ENCODE data around the gene CCDC148.
"Not testable (repeated sequence)": the region's sequence is repeated elsewhere in the genome, so short reads cannot be mapped to it uniquely, and the experiment has no call there.

Gene CCDC148

DNA sequence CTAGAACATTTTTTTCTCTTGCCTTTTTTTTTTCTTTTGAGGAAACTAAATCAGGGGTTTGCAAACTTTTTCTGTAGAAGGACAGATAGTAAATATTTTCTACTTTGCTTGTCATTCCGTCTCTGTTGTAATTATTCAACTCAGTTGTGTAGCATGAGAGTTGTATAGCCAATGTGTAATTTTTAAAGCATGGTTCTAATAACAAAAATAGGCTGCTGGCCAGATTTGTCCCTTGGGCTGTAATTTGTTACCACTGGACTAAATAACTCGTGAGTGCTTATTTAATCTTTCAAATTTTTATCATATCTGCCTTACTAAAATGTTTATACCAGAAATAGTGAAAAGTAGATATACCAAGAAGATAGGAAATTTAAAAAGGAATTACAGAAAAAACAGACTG is 43.0 kb downstream of the CCDC148 start:
- DNase-seq, result no peak

GRCh38 chr2:158412206-158412605 is 44.3 kb downstream of the CCDC148 start:
- no peak for DNase-seq

DNA sequence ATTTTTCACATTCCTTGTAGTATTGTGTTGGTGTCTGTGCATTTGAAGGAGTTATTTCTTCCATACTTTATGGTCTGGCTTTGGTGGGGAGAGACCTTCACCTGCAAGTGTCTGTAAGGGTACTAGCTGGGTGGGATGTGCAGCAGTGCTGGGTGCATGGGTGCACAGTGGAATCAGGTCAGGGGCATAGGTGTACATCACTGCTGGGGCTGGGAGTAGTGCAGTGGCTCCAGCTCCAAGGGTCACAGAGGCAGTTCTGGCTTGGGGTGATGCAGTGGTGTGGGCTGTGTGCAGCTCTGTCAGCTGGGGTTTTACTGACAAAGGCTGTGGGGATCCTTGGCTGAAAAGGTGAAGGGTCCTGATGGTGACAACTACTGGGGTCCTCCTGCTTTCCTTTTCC is 44.8 kb downstream of the CCDC148 start:
- DNase-seq, result no peak

DNA sequence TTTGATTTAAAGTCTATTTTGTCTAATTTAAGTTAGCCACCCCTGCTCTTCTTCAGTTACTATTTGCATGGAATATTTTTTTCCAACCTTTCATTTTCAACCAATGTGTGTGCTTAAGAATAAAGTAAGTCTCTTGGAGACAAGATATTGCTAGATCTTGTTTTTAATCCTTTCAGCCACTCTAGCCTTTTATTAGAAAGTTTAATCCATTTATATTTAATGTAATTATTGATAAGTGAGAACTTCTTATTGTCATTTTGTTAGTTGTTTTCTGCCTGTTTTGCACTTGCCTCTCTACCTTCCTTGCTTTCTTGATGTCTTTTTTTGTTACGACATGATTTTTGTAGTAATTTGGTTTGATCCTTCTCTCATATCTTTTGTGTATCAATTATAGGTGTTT is 46.4 kb downstream of the CCDC148 start:
- no peak for DNase-seq

- DNase-seq, result no peak
These were observed 49.5 kb downstream of the CCDC148 start for GRCh38 chr2:158407031-158407430.

GRCh38 chr2:158405341-158405740 is 51.2 kb downstream of the CCDC148 start:
- no peak for DNase-seq

- no peak for DNase-seq
These were observed 53.3 kb downstream of the CCDC148 start for GRCh38 chr2:158403237-158403636.

DNA sequence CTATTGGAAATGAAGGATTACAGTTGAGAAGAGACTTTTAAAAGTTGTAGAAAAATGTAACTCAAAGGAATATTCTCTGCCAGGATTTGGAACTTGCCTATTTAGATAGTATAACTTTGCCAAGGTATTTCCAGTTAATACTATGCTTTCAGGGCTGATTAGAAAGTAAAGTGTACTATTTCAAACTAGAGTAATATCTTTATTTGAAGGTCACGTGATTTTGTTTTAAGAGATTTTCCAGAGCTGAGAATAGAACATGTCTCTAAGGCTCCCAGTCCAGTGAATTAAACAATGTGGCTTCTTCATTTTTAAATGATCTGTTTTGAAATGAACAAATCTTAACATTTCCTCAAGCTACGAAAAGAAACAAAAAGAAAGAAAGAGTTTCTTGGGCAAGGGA is 53.9 kb downstream of the CCDC148 start:
- no peak for DNase-seq

GRCh38 chr2:158395166-158395565 is 61.4 kb downstream of the CCDC148 start:
- no peak for DNase-seq

DNA sequence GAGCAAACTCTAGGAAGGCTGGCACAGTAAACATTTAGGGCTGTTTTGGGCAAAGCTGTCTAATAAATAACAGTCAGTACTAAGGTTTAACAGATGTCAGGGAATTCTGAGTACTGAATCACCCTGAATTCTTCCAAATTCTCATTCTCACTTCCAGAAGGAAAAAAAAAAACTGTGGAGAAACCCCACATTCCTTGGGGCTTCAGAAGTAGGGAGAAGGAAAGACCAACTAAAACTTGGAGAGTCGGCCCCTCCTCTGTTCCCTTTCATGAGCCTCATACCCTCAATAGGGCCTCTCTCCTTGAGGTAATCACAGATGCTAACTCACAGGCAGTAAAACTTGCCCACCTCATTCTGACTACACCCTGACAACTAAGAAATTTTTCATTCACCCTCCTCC is 62.1 kb downstream of the CCDC148 start:
- DNase-seq, result no peak

GRCh38 chr2:158393886-158394285 is 62.7 kb downstream of the CCDC148 start:
- no peak for DNase-seq

GRCh38 chr2:158392687-158393086 is 63.9 kb downstream of the CCDC148 start:
- DNase-seq, result no peak

GRCh38 chr2:158391876-158392275 is 64.7 kb downstream of the CCDC148 start:
- no peak for DNase-seq

GRCh38 chr2:158391361-158391760 is 65.2 kb downstream of the CCDC148 start:
- no peak for DNase-seq

GRCh38 chr2:158388159-158388558 is 68.4 kb downstream of the CCDC148 start:
- DNase-seq, result no peak

DNA sequence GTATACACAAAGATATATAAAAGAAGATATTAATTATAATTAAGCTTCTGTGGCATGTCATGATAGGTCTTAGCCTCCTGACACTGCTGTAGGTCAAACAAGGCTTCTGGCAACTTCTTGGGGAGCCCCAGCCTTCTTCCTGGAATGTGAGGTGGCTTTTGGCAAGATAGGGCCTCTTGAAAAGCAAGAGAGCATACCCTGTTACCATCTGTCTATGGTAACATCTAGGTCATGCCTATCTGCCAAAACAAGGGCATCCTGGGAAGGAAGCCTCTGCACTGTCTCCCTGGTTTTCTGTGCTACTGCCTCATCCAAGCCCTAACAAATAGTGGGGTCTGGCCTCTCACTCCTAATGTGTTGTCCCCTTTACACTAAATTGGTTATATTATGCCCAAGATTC is 70.9 kb downstream of the CCDC148 start:
- DNase-seq, result no peak

GRCh38 chr2:158381978-158382377 is 74.6 kb downstream of the CCDC148 start:
- DNase-seq, result no peak

DNA sequence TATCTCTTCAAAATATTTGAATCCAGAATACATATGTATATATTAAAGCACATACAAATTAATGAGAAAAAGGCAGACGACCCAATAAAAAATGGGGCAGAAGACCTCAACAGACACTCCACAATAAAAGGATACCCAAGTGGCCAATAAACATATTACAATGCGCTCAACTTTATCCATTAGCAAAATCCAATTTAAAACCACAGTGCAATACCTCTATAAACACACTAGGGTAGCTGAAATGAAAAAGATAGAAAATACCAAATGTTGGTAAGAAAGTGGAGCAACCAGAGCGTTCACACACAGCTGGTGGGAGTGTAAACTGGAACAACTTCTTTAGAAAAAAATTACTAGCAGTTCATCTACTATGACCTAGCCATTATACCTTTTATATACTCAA is 75.3 kb downstream of the CCDC148 start:
- no peak for DNase-seq

DNA sequence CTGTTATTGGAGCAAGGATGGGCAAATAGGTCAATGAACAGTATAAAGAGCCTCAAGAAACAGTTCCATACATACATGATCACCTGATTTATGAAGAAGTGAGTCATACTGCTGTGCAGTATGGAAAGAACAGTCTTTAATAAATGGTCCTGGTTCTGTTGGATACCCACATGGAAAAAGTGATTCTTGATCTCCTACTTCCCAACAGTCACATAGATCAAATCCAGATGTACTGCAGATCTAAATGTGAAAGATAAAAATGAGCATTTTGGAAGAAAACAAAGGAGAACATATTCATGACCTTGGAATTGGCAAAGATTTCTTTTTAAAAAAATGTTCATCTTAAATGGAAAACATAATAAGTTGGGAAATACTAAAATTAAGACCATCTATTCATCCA is 75.8 kb downstream of the CCDC148 start:
- DNase-seq, result no peak

DNA sequence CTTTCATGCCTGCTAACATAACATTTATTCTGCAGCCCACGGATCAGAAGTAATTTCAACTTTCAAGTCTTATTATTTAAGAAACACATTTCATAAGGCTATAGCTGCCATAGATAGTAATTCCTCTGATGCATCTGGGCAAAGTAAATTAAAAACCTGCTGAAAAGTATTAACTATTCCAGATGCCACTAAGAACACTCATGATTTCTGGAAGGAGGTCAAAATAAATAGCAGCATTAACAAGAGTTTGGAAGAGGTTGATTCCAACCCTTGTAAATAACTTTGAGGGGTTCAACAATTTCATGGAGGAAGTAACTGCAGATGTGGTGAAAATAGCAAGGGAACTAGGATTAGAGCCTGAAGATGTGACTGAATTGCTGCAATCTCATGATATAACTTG is 77.6 kb downstream of the CCDC148 start:
- DNase-seq, result no peak

DNA sequence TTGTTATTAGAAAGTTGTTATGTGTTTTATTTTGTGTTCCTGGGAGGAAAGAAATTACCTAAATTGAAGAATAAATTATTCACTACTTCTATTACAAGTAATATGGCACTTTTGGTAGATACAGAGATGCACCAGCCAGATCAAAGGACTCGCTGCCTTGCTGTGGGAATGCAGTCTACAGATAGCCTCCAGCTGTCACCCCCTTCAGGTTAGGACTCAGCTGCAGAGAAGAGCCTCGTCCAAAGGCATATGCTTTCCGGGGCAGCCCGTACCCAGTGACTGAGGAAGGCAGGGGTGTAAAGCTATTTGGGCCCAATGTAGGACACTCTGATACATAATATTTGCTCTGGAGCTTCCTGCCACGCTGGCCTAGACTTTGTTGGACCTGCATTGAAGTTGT is 90.2 kb downstream of the CCDC148 start:
- DNase-seq, result no peak

DNA sequence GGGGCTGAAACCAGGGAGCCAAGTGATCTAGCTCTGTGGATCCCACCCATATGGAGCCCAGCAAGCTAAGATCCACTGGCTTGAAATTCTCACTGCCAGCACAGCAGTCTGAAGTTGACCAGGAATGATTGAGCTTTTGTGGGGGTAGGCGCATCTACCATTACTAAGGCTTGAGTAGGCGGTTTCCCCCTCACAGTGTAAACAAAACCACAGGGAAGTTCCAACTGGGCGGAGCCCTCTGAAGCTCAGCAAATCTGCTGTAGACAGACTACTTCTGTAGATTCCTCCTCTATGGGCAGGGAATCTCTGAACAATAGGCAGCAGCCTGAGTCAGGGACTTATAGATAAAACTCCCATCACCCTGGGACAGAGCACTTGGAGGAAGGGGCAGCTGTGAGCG is 96.7 kb downstream of the CCDC148 start:
- no peak for DNase-seq

GRCh38 chr2:158357699-158358098 is 98.9 kb downstream of the CCDC148 start:
- no peak for DNase-seq

GRCh38 chr2:158357122-158357521 is 99.4 kb downstream of the CCDC148 start:
- no peak for DNase-seq

GRCh38 chr2:158351466-158351816 is 105.1 kb downstream of the CCDC148 start:
- DNase-seq, result not testable (repeated sequence)
